Measurements from ENCODE around the gene ECEL1. TPM values are rescaled to one million over a fixed set of nuclear protein-coding genes. Genes with fewer than 3 reads are reported as not detected.

ECEL1 gene
- total RNA-seq, 1 experiment from 2014 or later: 23.3 TPM

DNA sequence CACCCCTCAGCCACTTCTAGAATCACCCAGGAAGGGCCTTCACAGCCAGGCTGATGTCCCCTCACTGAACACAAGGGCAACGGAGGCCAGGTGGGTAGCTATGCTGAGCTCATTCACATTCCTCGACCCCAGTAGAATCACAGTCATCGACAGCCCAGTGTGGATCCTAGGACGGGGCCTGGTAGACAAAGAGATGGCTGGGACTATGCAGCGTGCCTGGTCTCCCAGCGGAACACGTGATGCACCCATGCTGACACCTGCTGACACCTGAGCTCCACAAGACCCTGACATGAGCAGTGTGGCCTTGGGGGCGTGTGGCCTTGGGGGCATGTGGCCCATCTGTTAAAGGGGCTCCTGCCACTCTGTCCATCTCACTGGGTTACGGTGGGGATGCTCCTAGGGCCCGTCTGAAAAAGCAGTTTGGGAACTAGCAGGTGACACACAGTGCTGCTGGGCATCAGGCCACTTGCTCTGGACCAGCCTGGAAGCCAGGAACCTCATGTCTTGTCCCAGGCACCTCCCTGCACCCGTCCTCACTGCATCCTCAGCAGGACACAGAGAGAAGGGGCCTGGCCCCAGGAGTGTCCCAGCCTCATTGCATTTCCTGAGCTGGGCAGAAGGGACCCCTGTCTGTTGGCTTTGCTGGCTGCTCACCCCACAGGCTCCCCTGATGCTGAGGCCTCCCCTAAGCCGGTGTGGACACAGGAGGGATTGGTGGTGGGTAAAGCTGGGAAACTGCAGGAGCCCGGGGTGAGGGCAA lies 9.7 kb downstream of the ECEL1 start (continued):
- TF ChIP-seq, protein P1, sequence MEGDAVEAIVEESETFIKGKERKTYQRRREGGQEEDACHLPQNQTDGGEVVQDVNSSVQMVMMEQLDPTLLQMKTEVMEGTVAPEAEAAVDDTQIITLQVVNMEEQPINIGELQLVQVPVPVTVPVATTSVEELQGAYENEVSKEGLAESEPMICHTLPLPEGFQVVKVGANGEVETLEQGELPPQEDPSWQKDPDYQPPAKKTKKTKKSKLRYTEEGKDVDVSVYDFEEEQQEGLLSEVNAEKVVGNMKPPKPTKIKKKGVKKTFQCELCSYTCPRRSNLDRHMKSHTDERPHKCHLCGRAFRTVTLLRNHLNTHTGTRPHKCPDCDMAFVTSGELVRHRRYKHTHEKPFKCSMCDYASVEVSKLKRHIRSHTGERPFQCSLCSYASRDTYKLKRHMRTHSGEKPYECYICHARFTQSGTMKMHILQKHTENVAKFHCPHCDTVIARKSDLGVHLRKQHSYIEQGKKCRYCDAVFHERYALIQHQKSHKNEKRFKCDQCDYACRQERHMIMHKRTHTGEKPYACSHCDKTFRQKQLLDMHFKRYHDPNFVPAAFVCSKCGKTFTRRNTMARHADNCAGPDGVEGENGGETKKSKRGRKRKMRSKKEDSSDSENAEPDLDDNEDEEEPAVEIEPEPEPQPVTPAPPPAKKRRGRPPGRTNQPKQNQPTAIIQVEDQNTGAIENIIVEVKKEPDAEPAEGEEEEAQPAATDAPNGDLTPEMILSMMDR (IDR thresholded peaks at IDR 0.05): no peak

DNA sequence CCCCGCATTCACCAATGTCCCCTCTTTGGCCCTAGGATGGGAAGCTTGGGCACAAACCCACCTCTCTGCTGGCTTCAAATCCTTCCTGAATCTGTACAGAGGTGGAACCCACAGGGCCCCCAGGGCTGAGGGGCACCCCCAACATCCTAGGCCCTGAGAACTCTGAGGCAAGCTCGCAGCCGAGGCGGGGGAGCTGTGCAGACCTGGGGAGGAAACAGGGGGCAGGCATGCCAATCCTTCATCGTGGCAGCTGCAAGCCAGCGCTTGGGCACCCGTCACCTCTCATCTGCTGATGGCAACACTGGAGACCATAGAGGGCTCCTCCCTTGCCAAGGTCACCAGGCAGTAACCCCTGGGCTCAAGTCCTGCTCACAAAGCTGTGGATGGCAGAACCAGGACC lies 10.8 kb downstream of the ECEL1 start:
- TF ChIP-seq FOXJ3 (CRISPR knock-in tag; IDR thresholded peaks at IDR 0.05; ENCODE audit: borderline replicate concordance) (no peak), JUN (CRISPR knock-in tag; IDR thresholded peaks at IDR 0.05) (no peak), ZNF232 (CRISPR knock-in tag; IDR thresholded peaks at IDR 0.05) (no peak), FOXK1 (CRISPR knock-in tag; IDR thresholded peaks at IDR 0.05) (no peak), GABPB1 (CRISPR knock-in tag; IDR thresholded peaks at IDR 0.05) (no peak), CBFB (CRISPR knock-in tag; IDR thresholded peaks at IDR 0.05; ENCODE audit: low read depth) (no peak)
- TF ChIP-seq, protein P2, sequence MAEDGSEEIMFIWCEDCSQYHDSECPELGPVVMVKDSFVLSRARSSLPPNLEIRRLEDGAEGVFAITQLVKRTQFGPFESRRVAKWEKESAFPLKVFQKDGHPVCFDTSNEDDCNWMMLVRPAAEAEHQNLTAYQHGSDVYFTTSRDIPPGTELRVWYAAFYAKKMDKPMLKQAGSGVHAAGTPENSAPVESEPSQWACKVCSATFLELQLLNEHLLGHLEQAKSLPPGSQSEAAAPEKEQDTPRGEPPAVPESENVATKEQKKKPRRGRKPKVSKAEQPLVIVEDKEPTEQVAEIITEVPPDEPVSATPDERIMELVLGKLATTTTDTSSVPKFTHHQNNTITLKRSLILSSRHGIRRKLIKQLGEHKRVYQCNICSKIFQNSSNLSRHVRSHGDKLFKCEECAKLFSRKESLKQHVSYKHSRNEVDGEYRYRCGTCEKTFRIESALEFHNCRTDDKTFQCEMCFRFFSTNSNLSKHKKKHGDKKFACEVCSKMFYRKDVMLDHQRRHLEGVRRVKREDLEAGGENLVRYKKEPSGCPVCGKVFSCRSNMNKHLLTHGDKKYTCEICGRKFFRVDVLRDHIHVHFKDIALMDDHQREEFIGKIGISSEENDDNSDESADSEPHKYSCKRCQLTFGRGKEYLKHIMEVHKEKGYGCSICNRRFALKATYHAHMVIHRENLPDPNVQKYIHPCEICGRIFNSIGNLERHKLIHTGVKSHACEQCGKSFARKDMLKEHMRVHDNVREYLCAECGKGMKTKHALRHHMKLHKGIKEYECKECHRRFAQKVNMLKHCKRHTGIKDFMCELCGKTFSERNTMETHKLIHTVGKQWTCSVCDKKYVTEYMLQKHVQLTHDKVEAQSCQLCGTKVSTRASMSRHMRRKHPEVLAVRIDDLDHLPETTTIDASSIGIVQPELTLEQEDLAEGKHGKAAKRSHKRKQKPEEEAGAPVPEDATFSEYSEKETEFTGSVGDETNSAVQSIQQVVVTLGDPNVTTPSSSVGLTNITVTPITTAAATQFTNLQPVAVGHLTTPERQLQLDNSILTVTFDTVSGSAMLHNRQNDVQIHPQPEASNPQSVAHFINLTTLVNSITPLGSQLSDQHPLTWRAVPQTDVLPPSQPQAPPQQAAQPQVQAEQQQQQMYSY (CRISPR knock-in tag; IDR thresholded peaks at IDR 0.05): no peak
- TF ChIP-seq, protein P1 (IDR thresholded peaks at IDR 0.05): no peak
- TF ChIP-seq, protein P3, sequence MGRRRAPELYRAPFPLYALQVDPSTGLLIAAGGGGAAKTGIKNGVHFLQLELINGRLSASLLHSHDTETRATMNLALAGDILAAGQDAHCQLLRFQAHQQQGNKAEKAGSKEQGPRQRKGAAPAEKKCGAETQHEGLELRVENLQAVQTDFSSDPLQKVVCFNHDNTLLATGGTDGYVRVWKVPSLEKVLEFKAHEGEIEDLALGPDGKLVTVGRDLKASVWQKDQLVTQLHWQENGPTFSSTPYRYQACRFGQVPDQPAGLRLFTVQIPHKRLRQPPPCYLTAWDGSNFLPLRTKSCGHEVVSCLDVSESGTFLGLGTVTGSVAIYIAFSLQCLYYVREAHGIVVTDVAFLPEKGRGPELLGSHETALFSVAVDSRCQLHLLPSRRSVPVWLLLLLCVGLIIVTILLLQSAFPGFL (CRISPR knock-in tag; IDR thresholded peaks at IDR 0.05; ENCODE audit: borderline replicate concordance): no peak
- TF ChIP-seq, protein P4, sequence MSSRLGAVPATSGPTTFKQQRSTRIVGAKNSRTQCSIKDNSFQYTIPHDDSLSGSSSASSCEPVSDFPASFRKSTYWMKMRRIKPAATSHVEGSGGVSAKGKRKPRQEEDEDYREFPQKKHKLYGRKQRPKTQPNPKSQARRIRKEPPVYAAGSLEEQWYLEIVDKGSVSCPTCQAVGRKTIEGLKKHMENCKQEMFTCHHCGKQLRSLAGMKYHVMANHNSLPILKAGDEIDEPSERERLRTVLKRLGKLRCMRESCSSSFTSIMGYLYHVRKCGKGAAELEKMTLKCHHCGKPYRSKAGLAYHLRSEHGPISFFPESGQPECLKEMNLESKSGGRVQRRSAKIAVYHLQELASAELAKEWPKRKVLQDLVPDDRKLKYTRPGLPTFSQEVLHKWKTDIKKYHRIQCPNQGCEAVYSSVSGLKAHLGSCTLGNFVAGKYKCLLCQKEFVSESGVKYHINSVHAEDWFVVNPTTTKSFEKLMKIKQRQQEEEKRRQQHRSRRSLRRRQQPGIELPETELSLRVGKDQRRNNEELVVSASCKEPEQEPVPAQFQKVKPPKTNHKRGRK (CRISPR knock-in tag; IDR thresholded peaks at IDR 0.05; ENCODE audit: borderline replicate concordance): no peak
- TF ChIP-seq, protein P5, sequence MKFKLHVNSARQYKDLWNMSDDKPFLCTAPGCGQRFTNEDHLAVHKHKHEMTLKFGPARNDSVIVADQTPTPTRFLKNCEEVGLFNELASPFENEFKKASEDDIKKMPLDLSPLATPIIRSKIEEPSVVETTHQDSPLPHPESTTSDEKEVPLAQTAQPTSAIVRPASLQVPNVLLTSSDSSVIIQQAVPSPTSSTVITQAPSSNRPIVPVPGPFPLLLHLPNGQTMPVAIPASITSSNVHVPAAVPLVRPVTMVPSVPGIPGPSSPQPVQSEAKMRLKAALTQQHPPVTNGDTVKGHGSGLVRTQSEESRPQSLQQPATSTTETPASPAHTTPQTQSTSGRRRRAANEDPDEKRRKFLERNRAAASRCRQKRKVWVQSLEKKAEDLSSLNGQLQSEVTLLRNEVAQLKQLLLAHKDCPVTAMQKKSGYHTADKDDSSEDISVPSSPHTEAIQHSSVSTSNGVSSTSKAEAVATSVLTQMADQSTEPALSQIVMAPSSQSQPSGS (CRISPR knock-in tag; IDR thresholded peaks at IDR 0.05; ENCODE audit: borderline replicate concordance, low read depth): no peak
- Mint-ChIP-seq H3K36me3 (no peaks in the 10 kb centered on the region), H3K4me3 (no peak overlapping the region), H3K9me3 (no peaks in the 10 kb centered on the region), H3K4me1 (peaks cover 4% of the 10 kb centered on the region), H3K27ac (no peak overlapping the region), H3K27me3 (ENCODE audit: low read depth) (peaks cover 11% of the 10 kb centered on the region)
- no peak for DNase-seq (ENCODE audit: low spot score)
- ATAC-seq: no peak
- ChIA-PET POLR2A (no interaction called here), CTCF (interaction anchor here (1.0 to 4.0 kb wide), 5 partner anchors 12 to 111 kb away, joined by 3 to 23 read pairs (median 12); no protein-coding TSS in a partner anchor)
